Osteocyte (in vitro differentiated cells): ENCODE measurements around the gene HMCN1. TPM values are rescaled to one million over a fixed set of nuclear protein-coding genes. Genes with fewer than 3 reads are reported as not detected.

ENCODE experiments used
- DNase-seq: peaks from one replicate; pipeline ENCODE4 v3.0.0; 2021; ENCODE audit warnings: mixed read lengths; ENCODE audit not compliant: unreplicated experiment; ENCODE audit errors: extremely low spot score
- H3K27ac Mint-ChIP-seq: one replicate; pipeline ENCODE4 v1.8.0; 2021; ENCODE audit warnings: mild to moderate bottlenecking, mixed read lengths; ENCODE audit not compliant: unreplicated experiment
- H3K27me3 Mint-ChIP-seq: one replicate; pipeline ENCODE4 v1.8.0; 2021; ENCODE audit warnings: mixed read lengths; ENCODE audit not compliant: unreplicated experiment
- H3K36me3 Mint-ChIP-seq: one replicate; pipeline ENCODE4 v1.8.0; 2021; ENCODE audit warnings: mixed read lengths; ENCODE audit not compliant: unreplicated experiment
- H3K4me1 Mint-ChIP-seq: one replicate; pipeline ENCODE4 v1.8.0; 2021; ENCODE audit warnings: mixed read lengths; ENCODE audit not compliant: unreplicated experiment
- H3K4me3 Mint-ChIP-seq: one replicate; pipeline ENCODE4 v1.8.0; 2021; ENCODE audit warnings: mild to moderate bottlenecking, moderate library complexity, mixed read lengths; ENCODE audit not compliant: unreplicated experiment
- H3K9me3 Mint-ChIP-seq: one replicate; pipeline ENCODE4 v1.8.0; 2021; ENCODE audit warnings: mixed read lengths; ENCODE audit not compliant: unreplicated experiment
- total RNA-seq: library from RNA; stranded (reverse); gene quantifications from 2 replicates; pipeline ENCODE4 v1.2.1, GENCODE V29; 2021
- TF ChIP-seq, protein P1 (sequence below): fragments of 200-600 bp; sonication (generic); IDR thresholded peaks from 2 replicates; pipeline ENCODE4 v1.5.0; 2021; ENCODE audit warnings: antibody characterized with exemption, mild to moderate bottlenecking, moderate library complexity

Gene HMCN1
- total RNA-seq, 1 donor from 2014 or later, result 91.4 TPM

DNA sequence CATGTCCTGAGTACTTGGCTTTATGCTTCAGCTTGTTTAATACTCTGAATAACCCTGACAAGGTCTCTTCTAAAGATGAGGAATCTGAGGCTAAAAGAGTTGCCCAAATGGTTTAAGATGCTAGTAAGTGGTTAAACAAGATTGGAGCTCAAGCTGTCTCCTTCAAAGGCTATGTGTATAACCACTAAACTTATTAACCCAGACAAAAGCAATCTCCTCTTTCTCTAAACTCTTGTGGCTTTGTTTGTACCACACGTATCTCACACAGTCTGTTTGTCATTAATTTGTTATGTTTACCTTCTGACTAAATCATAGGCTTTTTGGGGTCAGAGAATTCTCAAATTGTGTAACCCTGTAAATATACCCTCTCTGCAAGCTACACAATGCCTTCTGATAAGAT lies 89.9 kb downstream of the HMCN1 start:
- peaks cover 6% of the 10 kb centered on the region for H3K9me3 Mint-ChIP-seq
- peak overlapping the region; percentile 82 for H3K27ac Mint-ChIP-seq

DNA sequence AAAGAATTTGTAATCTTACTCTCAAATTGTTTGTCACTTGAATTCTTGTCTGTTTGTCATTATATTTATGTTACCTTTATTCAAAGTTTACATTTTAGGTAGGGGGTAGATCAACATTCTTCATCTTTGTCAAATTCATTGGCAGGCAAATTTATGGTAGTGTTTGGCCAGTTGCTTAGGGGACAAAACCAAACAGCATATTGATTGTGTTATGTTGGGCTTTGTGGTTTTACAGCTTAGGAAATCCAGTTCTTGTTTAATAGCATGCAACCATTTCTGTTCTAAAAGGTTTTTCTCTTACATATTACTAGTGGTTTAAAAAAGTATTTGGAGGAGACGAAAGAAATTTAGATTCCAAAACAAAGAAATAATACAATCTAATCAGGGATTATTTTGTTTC lies 91.4 kb downstream of the HMCN1 start:
- peak overlapping the region; percentile 55 for H3K27ac Mint-ChIP-seq
- peaks cover 41% of the 10 kb centered on the region for H3K4me1 Mint-ChIP-seq
- H3K4me3 Mint-ChIP-seq, result no peak overlapping the region
- no peaks in the 10 kb centered on the region for H3K27me3 Mint-ChIP-seq
- peaks cover 6% of the 10 kb centered on the region for H3K9me3 Mint-ChIP-seq
- peaks cover 18% of the 10 kb centered on the region for H3K36me3 Mint-ChIP-seq
- DNase-seq, result no peak
- TF ChIP-seq, protein P1, sequence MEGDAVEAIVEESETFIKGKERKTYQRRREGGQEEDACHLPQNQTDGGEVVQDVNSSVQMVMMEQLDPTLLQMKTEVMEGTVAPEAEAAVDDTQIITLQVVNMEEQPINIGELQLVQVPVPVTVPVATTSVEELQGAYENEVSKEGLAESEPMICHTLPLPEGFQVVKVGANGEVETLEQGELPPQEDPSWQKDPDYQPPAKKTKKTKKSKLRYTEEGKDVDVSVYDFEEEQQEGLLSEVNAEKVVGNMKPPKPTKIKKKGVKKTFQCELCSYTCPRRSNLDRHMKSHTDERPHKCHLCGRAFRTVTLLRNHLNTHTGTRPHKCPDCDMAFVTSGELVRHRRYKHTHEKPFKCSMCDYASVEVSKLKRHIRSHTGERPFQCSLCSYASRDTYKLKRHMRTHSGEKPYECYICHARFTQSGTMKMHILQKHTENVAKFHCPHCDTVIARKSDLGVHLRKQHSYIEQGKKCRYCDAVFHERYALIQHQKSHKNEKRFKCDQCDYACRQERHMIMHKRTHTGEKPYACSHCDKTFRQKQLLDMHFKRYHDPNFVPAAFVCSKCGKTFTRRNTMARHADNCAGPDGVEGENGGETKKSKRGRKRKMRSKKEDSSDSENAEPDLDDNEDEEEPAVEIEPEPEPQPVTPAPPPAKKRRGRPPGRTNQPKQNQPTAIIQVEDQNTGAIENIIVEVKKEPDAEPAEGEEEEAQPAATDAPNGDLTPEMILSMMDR, result no peak

More for the DNA sequence above, 89.9 kb downstream of the HMCN1 start:
- peaks cover 20% of the 10 kb centered on the region for H3K36me3 Mint-ChIP-seq
- no peak for DNase-seq
- H3K27me3 Mint-ChIP-seq, result no peaks in the 10 kb centered on the region
- no peak overlapping the region for H3K4me3 Mint-ChIP-seq
- TF ChIP-seq, protein P1, result no peak
- peaks cover 41% of the 10 kb centered on the region for H3K4me1 Mint-ChIP-seq

DNA sequence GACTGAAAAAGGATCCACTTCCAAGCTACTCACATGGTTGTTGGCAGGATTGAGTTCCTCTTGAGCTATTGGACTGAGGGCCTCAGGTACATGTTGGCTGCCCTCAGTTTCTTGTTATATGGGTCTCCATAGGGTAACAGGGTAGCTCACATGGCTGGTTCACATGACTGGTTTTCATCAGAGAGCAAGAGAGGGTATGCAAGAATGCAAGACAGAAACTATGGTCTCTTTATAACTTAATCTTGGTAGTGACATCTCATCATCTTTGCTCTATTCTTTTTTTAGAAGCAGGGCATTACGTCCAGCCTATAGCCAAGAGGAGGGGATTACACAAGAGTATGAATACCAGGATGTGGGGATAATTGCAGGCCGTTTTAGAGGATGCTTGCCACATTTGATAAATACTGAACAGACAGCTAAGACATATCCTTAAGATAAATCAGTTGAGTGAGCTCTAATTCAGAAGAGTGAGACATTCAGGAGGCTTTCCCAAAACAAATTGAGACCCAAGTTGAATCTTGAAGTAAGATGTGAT lies 100.2 kb downstream of the HMCN1 start:
- no peaks in the 10 kb centered on the region for H3K9me3 Mint-ChIP-seq
- H3K27ac Mint-ChIP-seq, result no peak overlapping the region
- no peak overlapping the region for H3K4me3 Mint-ChIP-seq
- H3K27me3 Mint-ChIP-seq, result no peaks in the 10 kb centered on the region
- peaks cover 15% of the 10 kb centered on the region for H3K4me1 Mint-ChIP-seq
- peaks cover 2% of the 10 kb centered on the region for H3K36me3 Mint-ChIP-seq
- no peak for DNase-seq
- TF ChIP-seq, protein P1, result no peak

DNA sequence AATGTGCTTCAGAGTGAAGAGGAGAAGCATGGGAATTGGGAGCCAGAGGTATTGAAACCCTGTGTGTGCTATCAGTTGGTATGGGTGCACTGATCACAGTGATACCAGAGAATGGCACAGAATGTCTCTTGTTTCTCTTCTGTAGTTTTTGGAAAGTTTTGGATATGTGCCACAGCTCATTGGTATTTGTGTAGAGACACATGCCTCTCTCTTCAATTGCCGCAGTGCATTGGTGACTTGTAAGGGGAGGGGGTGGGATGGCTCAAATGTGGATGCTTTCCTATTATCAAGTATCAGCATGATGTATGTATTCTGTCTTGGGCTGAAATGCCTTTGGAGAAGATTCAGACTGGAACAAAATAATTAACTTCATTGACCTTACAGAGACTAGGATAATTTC lies 101.0 kb downstream of the HMCN1 start:
- TF ChIP-seq, protein P1, result no peak
- no peak overlapping the region for H3K4me3 Mint-ChIP-seq
- no peak for DNase-seq
- peaks cover 15% of the 10 kb centered on the region for H3K4me1 Mint-ChIP-seq
- no peaks in the 10 kb centered on the region for H3K27me3 Mint-ChIP-seq
- peaks cover 2% of the 10 kb centered on the region for H3K36me3 Mint-ChIP-seq
- H3K27ac Mint-ChIP-seq, result no peak overlapping the region
- no peaks in the 10 kb centered on the region for H3K9me3 Mint-ChIP-seq

DNA sequence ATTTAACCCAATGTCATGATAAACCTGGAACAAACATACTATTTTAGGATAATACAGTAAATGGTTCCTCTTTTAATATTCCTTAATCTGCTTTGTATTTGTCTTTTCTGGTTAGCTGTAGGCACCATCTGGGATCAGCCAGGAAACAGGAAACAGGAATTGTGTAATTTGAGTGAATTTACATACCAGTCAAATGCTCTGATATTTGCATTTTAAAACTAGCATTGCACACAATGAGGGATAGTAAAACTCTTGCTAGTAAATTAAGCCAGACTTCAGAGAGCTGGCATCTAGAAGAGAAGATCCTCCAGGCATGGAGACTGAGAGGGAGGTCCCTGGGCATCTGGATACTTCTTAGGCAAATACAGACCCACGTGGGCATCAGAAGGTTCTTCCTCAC lies 103.5 kb downstream of the HMCN1 start:
- H3K27me3 Mint-ChIP-seq, result no peaks in the 10 kb centered on the region
- no peak overlapping the region for H3K4me3 Mint-ChIP-seq
- peaks cover 2% of the 10 kb centered on the region for H3K36me3 Mint-ChIP-seq
- TF ChIP-seq, protein P1, result no peak
- no peaks in the 10 kb centered on the region for H3K9me3 Mint-ChIP-seq
- H3K27ac Mint-ChIP-seq, result no peak overlapping the region
- peaks cover 18% of the 10 kb centered on the region for H3K4me1 Mint-ChIP-seq
- DNase-seq, result no peak
